Measurements from ENCODE around the gene SURF1.
"Not testable (repeated sequence)": the region's sequence is repeated elsewhere in the genome, so short reads cannot be mapped to it uniquely, and the experiment has no call there.

The SURF1 gene, protein sequence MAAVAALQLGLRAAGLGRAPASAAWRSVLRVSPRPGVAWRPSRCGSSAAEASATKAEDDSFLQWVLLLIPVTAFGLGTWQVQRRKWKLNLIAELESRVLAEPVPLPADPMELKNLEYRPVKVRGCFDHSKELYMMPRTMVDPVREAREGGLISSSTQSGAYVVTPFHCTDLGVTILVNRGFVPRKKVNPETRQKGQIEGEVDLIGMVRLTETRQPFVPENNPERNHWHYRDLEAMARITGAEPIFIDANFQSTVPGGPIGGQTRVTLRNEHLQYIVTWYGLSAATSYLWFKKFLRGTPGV
- 13.8 to 27.3 (median 16.6) reads per million in 3 experiments for total RNA-seq

GRCh38 chr9:133356391-133357091 is at the start of gene SURF1, which contains the start of gene SURF2:
TSS of gene SURF1 (minus strand) at chr9:133356487. CDS start at chr9:133356453, 34 bp downstream.
TSS of gene SURF2 (plus strand) at chr9:133356550. CDS start at chr9:133356593, 43 bp downstream.
- peak; percentile 84 for DNase-seq

GRCh38 chr9:133405508-133406438 is 49.5 kb upstream of the SURF1 start:
- DNase-seq, result no peak

DNA sequence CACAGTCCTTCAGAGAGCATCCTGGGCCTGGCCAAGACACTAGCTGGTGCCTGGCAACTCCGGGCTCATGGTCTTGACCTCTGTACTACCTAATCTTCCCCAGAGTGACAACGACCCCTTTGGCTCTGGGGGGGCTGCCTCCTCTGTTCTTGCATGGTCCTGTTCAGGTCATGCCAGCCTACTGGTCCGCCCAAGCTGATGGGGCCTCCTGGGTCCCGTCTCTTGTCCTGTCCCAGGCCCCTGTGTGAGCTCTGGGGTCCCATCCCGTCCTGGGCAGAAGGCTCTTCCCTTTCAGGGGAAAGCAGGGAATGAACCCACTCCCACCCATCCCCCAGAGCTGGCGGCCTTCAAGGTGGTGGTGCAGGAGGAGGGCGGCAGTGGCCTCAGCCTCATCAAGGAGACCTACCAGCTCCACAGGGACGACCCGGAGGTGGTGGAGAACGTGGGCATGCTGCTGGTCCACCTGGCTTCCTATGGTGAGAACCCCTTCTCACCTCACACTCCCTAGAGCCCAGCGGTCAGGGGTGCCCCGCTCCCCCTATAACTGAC is 48.2 kb upstream of the SURF1 start:
- DNase-seq, result no peak

DNA sequence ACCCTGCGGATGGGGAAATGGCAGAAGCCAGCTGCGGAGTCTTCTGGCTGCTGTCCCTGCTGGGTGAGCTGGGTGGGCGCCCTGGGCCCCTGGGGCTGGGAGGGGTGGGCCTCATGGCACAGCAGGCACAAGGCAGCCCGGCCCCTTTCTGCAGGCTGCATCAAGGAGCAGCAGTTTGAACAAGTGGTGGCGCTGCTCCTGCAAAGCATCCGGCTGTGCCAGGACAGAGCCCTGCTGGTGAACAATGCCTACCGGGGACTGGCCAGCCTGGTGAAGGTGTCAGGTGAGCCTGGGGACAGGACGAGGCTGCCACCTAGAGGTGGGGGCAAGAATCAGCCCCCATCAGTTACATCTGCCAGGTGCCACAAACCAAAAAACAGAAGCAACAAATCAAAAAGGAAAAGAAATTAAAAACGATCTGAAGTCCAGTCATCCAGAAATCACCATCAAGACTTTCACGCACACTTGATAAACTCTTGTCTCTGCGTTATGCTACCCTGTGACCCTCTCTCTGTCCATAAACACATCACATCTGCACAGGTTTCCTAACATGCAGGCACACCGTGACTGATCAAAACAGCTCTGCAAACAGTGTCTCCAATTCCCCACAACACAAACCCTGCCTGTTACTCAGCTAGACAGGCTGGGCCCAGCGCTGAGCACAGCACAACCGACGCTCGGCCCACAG is 47.6 kb upstream of the SURF1 start:
- peak; percentile 49 for DNase-seq

DNA sequence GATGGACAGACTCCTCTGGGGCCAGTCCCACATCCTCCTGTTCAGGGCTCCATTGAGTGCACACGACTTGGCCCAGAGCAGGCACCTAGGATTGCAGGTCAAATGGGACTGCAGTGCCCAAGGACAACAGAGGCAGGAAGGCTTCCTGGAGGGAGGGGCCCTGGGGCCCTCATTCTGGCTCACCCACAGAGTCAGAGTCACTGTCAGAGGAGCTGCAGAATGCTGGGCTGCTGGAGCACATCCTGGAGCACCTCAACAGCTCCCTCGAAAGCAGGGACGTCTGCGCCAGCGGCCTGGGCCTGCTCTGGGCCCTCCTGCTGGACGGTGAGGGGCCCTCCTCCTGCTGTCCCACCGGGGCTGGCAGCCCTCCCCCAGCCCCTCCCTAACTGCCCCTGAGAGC is 46.4 kb upstream of the SURF1 start:
- no peak for DNase-seq

DNA sequence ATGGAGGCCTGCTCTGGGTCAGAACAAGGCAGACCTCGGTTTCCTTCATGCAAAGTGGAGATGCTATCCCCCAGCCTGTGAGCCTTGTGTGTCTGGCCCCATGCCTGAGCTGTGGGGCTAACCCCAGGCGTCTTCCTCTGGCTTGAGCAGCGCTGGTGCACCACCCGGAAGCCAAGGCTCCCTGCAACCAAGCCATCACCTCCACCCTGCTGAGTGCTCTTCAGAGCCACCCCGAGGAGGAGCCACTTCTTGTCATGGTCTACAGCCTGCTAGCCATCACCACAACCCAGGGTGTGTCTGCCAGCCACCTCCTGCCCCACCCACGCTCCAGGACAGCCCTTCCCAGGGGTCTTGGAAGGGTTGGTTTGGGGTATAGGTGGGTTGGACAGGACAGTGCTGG is 45.3 kb upstream of the SURF1 start:
- no peak for DNase-seq

GRCh38 chr9:133400292-133400691 is 44.0 kb upstream of the SURF1 start:
- no peak for DNase-seq

GRCh38 chr9:133397895-133398294 is 41.6 kb upstream of the SURF1 start:
- no peak for DNase-seq

GRCh38 chr9:133397370-133397769 is 41.1 kb upstream of the SURF1 start:
- DNase-seq, result no peak

- no peak for DNase-seq
Measured at GRCh38 chr9:133396952-133397351, 40.7 kb upstream of the SURF1 start.

GRCh38 chr9:133394687-133395271 is 38.5 kb upstream of the SURF1 start:
- no peak for DNase-seq

- DNase-seq, result no peak
Measured at GRCh38 chr9:133393399-133393798, 37.1 kb upstream of the SURF1 start.

DNA sequence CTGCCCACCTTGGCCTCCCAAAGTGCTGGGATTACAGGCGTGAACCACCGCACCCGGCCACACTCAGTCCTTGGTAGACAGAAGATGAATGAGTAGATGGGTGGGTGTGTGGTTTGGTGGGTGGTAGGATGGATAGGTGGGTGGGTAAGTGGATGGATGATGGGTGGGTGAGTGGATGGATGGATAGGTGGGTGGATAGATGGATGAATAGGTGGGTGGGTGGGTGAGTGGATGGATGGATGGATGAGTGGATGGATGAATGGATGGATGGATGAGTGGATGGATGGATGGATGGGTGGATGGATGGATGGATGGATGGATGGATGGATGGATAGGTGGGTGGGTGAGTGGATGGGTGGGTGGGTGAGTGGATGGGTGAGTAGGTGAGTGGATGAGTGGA is 36.0 kb upstream of the SURF1 start:
- not testable (repeated sequence) for DNase-seq

DNA sequence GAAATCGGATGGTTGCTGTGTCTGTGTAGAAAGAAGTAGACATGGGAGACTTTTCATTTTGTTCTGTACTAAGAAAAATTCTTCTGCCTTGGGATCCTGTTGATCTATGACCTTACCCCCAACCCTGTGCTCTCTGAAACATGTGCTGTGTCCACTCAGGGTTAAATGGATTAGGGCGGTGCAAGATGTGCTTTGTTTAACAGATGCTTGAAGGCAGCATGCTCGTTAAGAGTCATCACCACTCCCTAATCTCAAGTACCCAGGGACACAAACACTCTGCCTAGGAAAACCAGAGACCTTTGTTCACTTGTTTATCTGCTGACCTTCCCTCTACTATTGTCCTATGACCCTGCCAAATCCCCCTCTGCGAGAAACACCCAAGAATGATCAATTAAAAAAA is 35.2 kb upstream of the SURF1 start:
- not testable (repeated sequence) for DNase-seq

GRCh38 chr9:133390713-133391112 is 34.4 kb upstream of the SURF1 start:
- no peak for DNase-seq

- DNase-seq, result no peak
Measured at GRCh38 chr9:133389562-133389961, 33.3 kb upstream of the SURF1 start.

- no peak for DNase-seq
Measured at GRCh38 chr9:133389025-133389557, 32.8 kb upstream of the SURF1 start.

- no peak for DNase-seq
Measured at GRCh38 chr9:133387680-133388079, 31.4 kb upstream of the SURF1 start.

DNA sequence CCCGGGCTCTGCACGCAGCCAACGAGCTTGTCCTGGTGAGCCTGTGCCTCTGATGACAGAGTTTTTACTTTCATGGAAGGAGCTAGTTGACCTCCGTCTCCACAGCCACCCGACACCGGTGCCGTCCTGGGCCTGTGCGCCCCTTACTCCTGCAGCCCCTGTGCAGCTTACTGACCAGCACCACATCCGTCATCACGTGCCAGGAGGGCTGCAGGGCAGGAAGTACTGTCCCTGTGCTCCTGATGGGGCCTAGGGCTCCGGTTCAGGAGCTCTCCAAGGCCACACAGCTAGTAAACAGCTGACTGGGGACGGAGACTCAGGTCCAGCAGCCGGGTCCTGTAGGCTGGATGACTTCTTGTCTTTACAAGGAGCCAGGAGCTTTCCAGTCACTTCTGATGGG is 30.1 kb upstream of the SURF1 start:
- no peak for DNase-seq

DNA sequence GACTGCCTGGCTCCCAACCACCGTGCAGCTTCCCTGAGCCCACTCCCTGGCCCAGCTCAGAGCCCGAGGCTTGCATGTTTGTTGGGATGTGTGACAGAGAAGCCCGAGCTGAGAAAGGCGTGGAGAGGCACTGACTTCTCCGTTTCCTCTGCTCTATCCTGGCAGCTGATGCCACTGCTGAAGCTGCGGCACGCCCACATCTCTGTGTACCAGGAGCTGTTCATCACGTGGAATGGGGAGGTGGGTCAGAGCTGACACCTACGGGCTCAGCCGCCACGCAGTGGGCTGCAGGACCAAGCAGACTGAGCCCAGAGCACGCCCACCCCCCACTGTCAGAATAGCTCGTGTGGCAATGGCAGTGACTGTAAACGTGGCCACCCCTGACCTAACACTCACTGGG is 29.2 kb upstream of the SURF1 start:
- DNase-seq, result no peak

DNA sequence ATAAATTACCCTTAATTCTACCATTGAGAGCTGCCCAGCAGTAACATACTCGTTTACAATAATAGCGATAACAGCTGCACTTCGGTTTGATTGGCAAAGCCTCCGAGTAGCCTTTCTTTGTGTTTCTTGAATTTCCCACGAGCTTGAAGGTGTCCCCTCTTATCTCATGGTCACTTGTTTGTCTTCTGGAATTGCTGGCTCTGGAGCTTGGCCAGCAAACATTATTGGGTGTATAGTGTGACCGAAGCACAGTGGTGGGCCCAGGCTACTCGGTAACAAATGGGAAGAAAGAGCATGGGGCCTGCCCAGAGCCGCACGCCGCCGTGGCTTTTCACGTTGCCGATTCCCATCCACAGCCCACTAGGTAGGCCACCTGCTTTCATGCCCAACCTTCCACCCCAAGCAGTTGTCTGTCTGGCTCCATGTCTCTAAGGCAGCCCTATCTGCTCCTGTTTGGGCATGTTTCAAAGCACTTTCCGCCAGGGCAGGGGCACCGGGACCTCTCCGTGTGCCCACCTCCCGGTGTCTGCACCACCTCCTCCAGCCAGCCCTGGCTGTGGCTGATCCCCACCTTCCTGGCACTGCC is 28.5 kb upstream of the SURF1 start:
- no peak for DNase-seq
